IMR-90 (cell line): ENCODE results near the gene EPHB1. TPM values are rescaled to one million over a fixed set of nuclear protein-coding genes. Genes with fewer than 3 reads are reported as not detected.

Experiments
- ATAC-seq: fragments of 200-7000 bp; cut with Tn5 transposase; 2 replicates; pipeline ENCODE4 v1.9.1; 2020; ENCODE audit warnings: low read depth, mild to moderate bottlenecking, moderate library complexity
- BruUV-seq: library from RNA; stranded (reverse); fragments of 400-500 nt; replicated peaks from 2 replicates; lab custom pipeline; 2021; lab: Mats Ljungman, UMichigan
- CTCF ChIA-PET: fragments of 300-600 bp; formaldehyde crosslinking; extraction: SDS; loops from one replicate; lab custom pipeline; 2021; ENCODE audit warnings: antibody characterized with exemption; lab: Yijun Ruan, JAX
- POLR2A ChIA-PET: fragments of 300-600 bp; sonication (Branson Sonifier 250); formaldehyde crosslinking; loops from one replicate; lab custom pipeline; 2022; ENCODE audit warnings: antibody characterized with exemption; ENCODE audit not compliant: unreplicated experiment; lab: Charles Lee
- DNase-seq: peaks from one replicate; pipeline ENCODE4 v3.0.0; 2013
- H2AFZ ChIP-seq: replicated peaks from 2 replicates; pipeline ENCODE3; 2013; ENCODE audit warnings: low read length, mild to moderate bottlenecking; ENCODE audit not compliant: poor library complexity
- H2AK5ac ChIP-seq: 2 replicates; pipeline ENCODE4 v1.6.1; 2013; ENCODE audit warnings: low read depth, low read length, inconsistent platforms
- H2AK9ac ChIP-seq: replicated peaks from 2 replicates; pipeline ENCODE3; 2013; ENCODE audit warnings: mild to moderate bottlenecking, low read depth, low read length, moderate library complexity; ENCODE audit not compliant: poor library complexity
- H2BK120ac ChIP-seq: 2 replicates; pipeline ENCODE4 v1.6.1; 2013; ENCODE audit warnings: low read depth, low read length, inconsistent platforms
- H2BK15ac ChIP-seq: 3 replicates; pipeline ENCODE4 v1.6.1; 2013; ENCODE audit warnings: low read depth, low read length, inconsistent platforms
- H2BK20ac ChIP-seq: 2 replicates; pipeline ENCODE4 v1.6.1; 2013; ENCODE audit warnings: low read depth, mild to moderate bottlenecking, inconsistent platforms, low read length, moderate library complexity
- H2BK5ac ChIP-seq: 2 replicates; pipeline ENCODE4 v1.6.1; 2013; ENCODE audit warnings: mild to moderate bottlenecking, low read depth, low read length, inconsistent platforms; ENCODE audit not compliant: poor library complexity, severe bottlenecking
- H3K14ac ChIP-seq: replicated peaks from 2 replicates; pipeline ENCODE4 v1.6.1; 2013; ENCODE audit warnings: low read depth, low read length, inconsistent platforms
- H3K18ac ChIP-seq: 2 replicates; pipeline ENCODE4 v1.6.1; 2013; ENCODE audit warnings: low read depth, low read length, control low read depth
- H3K23ac ChIP-seq: 2 replicates; pipeline ENCODE4 v1.6.1; 2013; ENCODE audit warnings: low read depth, low read length, inconsistent platforms
- H3K27ac ChIP-seq: 2 replicates; pipeline ENCODE4 v1.5.1; 2013; ENCODE audit warnings: mild to moderate bottlenecking, control low read depth, low read length; ENCODE audit not compliant: insufficient read depth
- H3K27me3 ChIP-seq: 2 replicates; pipeline ENCODE4 v1.6.1; 2013; ENCODE audit warnings: low read length; ENCODE audit not compliant: control insufficient read depth, insufficient read depth
- H3K36me3 ChIP-seq: 2 replicates; pipeline ENCODE4 v1.6.1; 2013; ENCODE audit warnings: low read length, mixed read lengths; ENCODE audit not compliant: control insufficient read depth, insufficient read depth
- H3K4ac ChIP-seq: 2 replicates; pipeline ENCODE4 v1.6.1; 2013; ENCODE audit warnings: low read depth, low read length, inconsistent platforms
- H3K4me1 ChIP-seq: 2 replicates; pipeline ENCODE4 v1.6.1; 2013; ENCODE audit warnings: low read length, mixed read lengths; ENCODE audit not compliant: control insufficient read depth, insufficient read depth
- H3K4me2 ChIP-seq: 2 replicates; pipeline ENCODE4 v1.6.1; 2013; ENCODE audit warnings: low read depth, mild to moderate bottlenecking, control low read depth, low read length, moderate library complexity
- H3K4me3 ChIP-seq: 2 replicates; pipeline ENCODE4 v1.5.1; 2013; ENCODE audit warnings: low read depth, mild to moderate bottlenecking, control low read depth, low read length, moderate library complexity; ENCODE audit not compliant: insufficient read depth
- H3K56ac ChIP-seq: 2 replicates; pipeline ENCODE4 v1.6.1; 2013; ENCODE audit warnings: low read length, inconsistent platforms; ENCODE audit not compliant: insufficient read depth; ENCODE audit errors: extremely low read depth
- H3K79me1 ChIP-seq, 2 experiments: 2 replicates each; pipeline ENCODE4 v1.6.1; 2013; ENCODE audit warnings: low read length in 2 of 2, inconsistent platforms in 1 of 2, low read depth in 1 of 2
- H3K9ac ChIP-seq: 2 replicates; pipeline ENCODE4 v1.6.1; 2013; ENCODE audit warnings: low read depth, low read length, control low read depth
- H3K9me1 ChIP-seq: 2 replicates; pipeline ENCODE4 v1.6.1; 2013; ENCODE audit warnings: low read length, inconsistent platforms; ENCODE audit not compliant: insufficient read depth
- H3K9me3 ChIP-seq: 2 replicates; pipeline ENCODE4 v1.6.1; 2013; ENCODE audit warnings: low read length; ENCODE audit not compliant: control insufficient read depth, insufficient read depth
- H4K20me1 ChIP-seq: 2 replicates; pipeline ENCODE4 v1.6.1; 2013; ENCODE audit warnings: low read length, inconsistent platforms; ENCODE audit not compliant: insufficient read depth
- H4K5ac ChIP-seq: 2 replicates; pipeline ENCODE4 v1.6.1; 2013; ENCODE audit warnings: mild to moderate bottlenecking, low read depth, low read length, control low read depth
- H4K8ac ChIP-seq, 2 experiments: 2 replicates each; pipeline ENCODE4 v1.6.1; 2013; ENCODE audit warnings: low read depth in 2 of 2, low read length in 2 of 2, control low read depth in 1 of 2, inconsistent platforms in 1 of 2
- H4K91ac ChIP-seq: 2 replicates; pipeline ENCODE4 v1.6.1; 2013; ENCODE audit warnings: low read depth, low read length, inconsistent platforms; ENCODE audit not compliant: insufficient read depth
- BHLHE40 ChIP-seq: fragments of 150-350 bp; IDR thresholded peaks from 2 replicates; pipeline ENCODE4 v1.6.1; 2016; ENCODE audit warnings: mild to moderate bottlenecking, low read depth, low read length
- CEBPB ChIP-seq: IDR thresholded peaks from 2 replicates; pipeline ENCODE4 v1.6.1; 2012; ENCODE audit warnings: low read depth, low read length, improper control_type of control experiment
- CHD1 ChIP-seq: IDR thresholded peaks from 2 replicates; pipeline ENCODE4 v1.6.1; 2012; ENCODE audit warnings: low read depth, low read length, improper control_type of control experiment
- CTCF ChIP-seq: conservative IDR thresholded peaks from 2 replicates; pipeline ENCODE4 v1.5.1; 2012; ENCODE audit warnings: mild to moderate bottlenecking, low read depth, low read length, improper control_type of control experiment
- ELK1 ChIP-seq: fragments of 150-350 bp; IDR thresholded peaks from 2 replicates; pipeline ENCODE4 v1.6.1; 2016; ENCODE audit warnings: low read depth, mild to moderate bottlenecking, low read length, moderate library complexity, borderline replicate concordance
- FOS ChIP-seq: fragments of 150-350 bp; IDR thresholded peaks from 2 replicates; pipeline ENCODE4 v1.6.1; 2016; ENCODE audit warnings: low read depth, low read length
- MAZ ChIP-seq: IDR thresholded peaks from 2 replicates; pipeline ENCODE4 v1.6.1; 2012; ENCODE audit warnings: low read depth, mild to moderate bottlenecking, low read length, improper control_type of control experiment, moderate library complexity, borderline replicate concordance
- MXI1 ChIP-seq: IDR thresholded peaks from 2 replicates; pipeline ENCODE4 v1.6.1; 2012; ENCODE audit warnings: low read depth, mild to moderate bottlenecking, low read length, moderate library complexity, borderline replicate concordance
- NFE2L2 ChIP-seq: fragments of 150-350 bp; IDR thresholded peaks from 2 replicates; pipeline ENCODE4 v1.6.1; 2016; ENCODE audit warnings: low read depth, mild to moderate bottlenecking, low read length
- POLR2A ChIP-seq: IDR thresholded peaks from 2 replicates; pipeline ENCODE4 v1.6.1; 2012; ENCODE audit warnings: mild to moderate bottlenecking, low read depth, low read length
- RAD21 ChIP-seq: IDR thresholded peaks from 2 replicates; pipeline ENCODE4 v1.6.1; 2012; ENCODE audit warnings: low read length, improper control_type of control experiment
- RCOR1 ChIP-seq: IDR thresholded peaks from 2 replicates; pipeline ENCODE4 v1.6.1; 2012; ENCODE audit warnings: mild to moderate bottlenecking, low read length, improper control_type of control experiment; ENCODE audit not compliant: insufficient replicate concordance
- RFX5 ChIP-seq: IDR thresholded peaks from 2 replicates; pipeline ENCODE4 v1.8.0; 2012; ENCODE audit warnings: low read depth, mild to moderate bottlenecking, low read length, moderate library complexity
- SMC3 ChIP-seq: fragments of 150-350 bp; IDR thresholded peaks from 2 replicates; pipeline ENCODE4 v1.6.1; 2016; ENCODE audit warnings: low read depth, mild to moderate bottlenecking, antibody characterized with exemption, low read length, moderate library complexity
- USF2 ChIP-seq: fragments of 150-350 bp; IDR thresholded peaks from 2 replicates; pipeline ENCODE4 v1.6.1; 2017; ENCODE audit warnings: mild to moderate bottlenecking, antibody characterized with exemption, low read length, low read depth
- WGBS, 2 experiments: methylation state at CpG; one replicate each; pipeline versions ENCODE4 v1.1.5 to v1.1.7; 2013; ENCODE audit warnings: missing lambda C conversion rate in 2 of 2; ENCODE audit not compliant: insufficient read length in 1 of 2; ENCODE audit errors: extremely low coverage in 2 of 2; 5-methylcytosine and 5-hydroxymethylcytosine counted together
- dilution Hi-C: fragments of 300-500 bp; cut with HindIII; formaldehyde crosslinking; loops from one replicate; pipeline ENCODE4 v1.14.3; 2018; ENCODE audit warnings: low sequenced_read_pairs; ENCODE audit not compliant: unreplicated experiment
- in situ Hi-C: fragments of 300-500 bp; cut with MboI; formaldehyde crosslinking; loops from 3 replicates; pipeline ENCODE4 v1.14.3; 2019; ENCODE audit warnings: low sequenced_read_pairs, inconsistent platforms, mixed read lengths
- intact Hi-C: fragments of 100-400 bp; cut with micrococcal nuclease; formaldehyde crosslinking; loops from 2 replicates; pipeline ENCODE4 v1.10.0; 2022
- polyA plus RNA-seq, 3 experiments: library from polyadenylated mRNA; depleted of rRNA; stranded (reverse); fragments of >200 nt; gene quantifications; 2 replicates each; pipeline ENCODE4 v1.2.3, GENCODE V29; 2012; ENCODE audit warnings: low replicate concordance in 1 of 3
- total RNA-seq: library from RNA; depleted of rRNA; stranded (reverse); fragments of >200 nt; gene quantifications from 2 replicates; pipeline ENCODE4 v1.2.3, GENCODE V29; 2012

EPHB1 gene
- total and polyA plus RNA-seq, 2 of the 4 experiments (the other 2 are of a cell fraction) = 0.17 to 0.36 TPM

- no peak overlapping the region for H3K4me2 ChIP-seq
- DNase-seq = no peak
- H3K9me1 ChIP-seq = no peaks in the 10 kb centered on the region
- H3K27ac ChIP-seq = no peak overlapping the region
- no TSS peak for BruUV-seq
- intact Hi-C loops = no loop called here
- no peak overlapping the region for H2AK9ac ChIP-seq
- no peak overlapping the region for H3K23ac ChIP-seq
- H3K4ac ChIP-seq = no peak overlapping the region
- no peak for ATAC-seq
- 60% methylated on average over 1 of the region's 7 CpGs; no CpG with 5 or more reads in 1 of the 2 experiments for WGBS, 2 experiments
- CTCF ChIA-PET = no interaction called here
- no peak overlapping the region for H3K4me3 ChIP-seq
- no peak overlapping the region for H4K5ac ChIP-seq
- H3K9ac ChIP-seq = no peak overlapping the region
- H3K4me1 ChIP-seq = no peaks in the 10 kb centered on the region
- dilution Hi-C loops = no loop called here
- H4K8ac ChIP-seq = no peak overlapping the region
- H2BK5ac ChIP-seq = no peak overlapping the region
- H2BK15ac ChIP-seq = no peak overlapping the region
- no peak overlapping the region for H2BK120ac ChIP-seq
- no peak overlapping the region for H3K18ac ChIP-seq
- no peak overlapping the region for H2AK5ac ChIP-seq
- no peaks in the 10 kb centered on the region for H3K9me3 ChIP-seq
- TF ChIP-seq BHLHE40 = no peak
- no peak for TF ChIP-seq CHD1
- TF ChIP-seq MXI1 = no peak
- no peak for TF ChIP-seq ELK1
- TF ChIP-seq CTCF = no peak
- no peak for TF ChIP-seq NFE2L2
- TF ChIP-seq FOS = no peak
- TF ChIP-seq USF2 = no peak
- TF ChIP-seq MAZ = no peak
- TF ChIP-seq RAD21 = no peak
- TF ChIP-seq SMC3 = no peak
- no peak for TF ChIP-seq CEBPB
- no peak for TF ChIP-seq RCOR1
- TF ChIP-seq RFX5 = no peak
- TF ChIP-seq POLR2A = no peak
- H3K56ac ChIP-seq = no peak overlapping the region
- POLR2A ChIA-PET = no interaction called here
- no peaks in the 10 kb centered on the region for H3K27me3 ChIP-seq
- no peaks in the 10 kb centered on the region for H3K36me3 ChIP-seq
- H3K79me1 ChIP-seq = no peaks in the 10 kb centered on the region
- no peak overlapping the region for H3K14ac ChIP-seq
- H4K91ac ChIP-seq = no peak overlapping the region
- no peak overlapping the region for H2BK20ac ChIP-seq
- H2AFZ ChIP-seq = no peak overlapping the region
- in situ Hi-C loops = no loop called here
- no peaks in the 10 kb centered on the region for H4K20me1 ChIP-seq
Measured at GRCh38 chr3:135007607-135008006, 212.5 kb downstream of the EPHB1 start.
